Neural progenitor cell (in vitro differentiated cells): ENCODE measurements around the gene ABCC1. TPM values are rescaled to one million over a fixed set of nuclear protein-coding genes. Genes with fewer than 3 reads are reported as not detected.

Source experiments
- DNase-seq: peaks from one replicate; pipeline ENCODE4 v3.0.0-alpha.2; 2016; ENCODE audit warnings: low spot score
- H2AFZ ChIP-seq: fragments of 200-600 bp; sonication (generic); replicated peaks from 2 replicates; pipeline ENCODE4 v1.6.1; 2016; ENCODE audit warnings: antibody characterized with exemption
- H3F3A ChIP-seq: fragments of 200-600 bp; sonication (generic); 2 replicates; pipeline ENCODE4 v1.6.1; 2016; ENCODE audit warnings: antibody characterized with exemption, low read depth
- H3K27ac ChIP-seq: fragments of 200-600 bp; sonication (generic); 2 replicates; pipeline ENCODE4 v1.5.1; 2016; ENCODE audit warnings: mild to moderate bottlenecking
- H3K27me3 ChIP-seq: fragments of 200-600 bp; sonication (generic); 2 replicates; pipeline ENCODE4 v1.6.1; 2016; ENCODE audit warnings: mild to moderate bottlenecking, moderate library complexity
- H3K36me3 ChIP-seq: fragments of 200-600 bp; sonication (generic); 2 replicates; pipeline ENCODE4 v1.5.1; 2016
- H3K4me1 ChIP-seq: fragments of 200-600 bp; sonication (generic); 2 replicates; pipeline ENCODE4 v1.6.1; 2016; ENCODE audit warnings: mixed run types
- H3K4me2 ChIP-seq: fragments of 200-600 bp; sonication (generic); 2 replicates; pipeline ENCODE4 v1.6.1; 2016
- H3K4me3 ChIP-seq: fragments of 200-600 bp; sonication (generic); 2 replicates; pipeline ENCODE4 v1.5.1; 2016
- H3K79me2 ChIP-seq: fragments of 200-600 bp; sonication (generic); 2 replicates; pipeline ENCODE4 v1.6.1; 2016; ENCODE audit warnings: low read depth
- H3K9ac ChIP-seq: fragments of 200-600 bp; sonication (generic); 2 replicates; pipeline ENCODE4 v1.6.1; 2016
- H3K9me3 ChIP-seq: fragments of 200-600 bp; sonication (generic); 2 replicates; pipeline ENCODE4 v1.5.1; 2016; ENCODE audit warnings: low read depth
- H4K20me1 ChIP-seq: fragments of 200-600 bp; sonication (generic); 2 replicates; pipeline ENCODE4 v1.6.1; 2016; ENCODE audit warnings: low read depth
- H3K27ac Mint-ChIP-seq: 3 replicates; pipeline ENCODE4 v1.8.0; 2021; ENCODE audit warnings: mixed read lengths
- H3K27me3 Mint-ChIP-seq: 2 replicates; pipeline ENCODE4 v1.8.0; 2022; ENCODE audit warnings: low read depth, mild to moderate bottlenecking, inconsistent platforms, moderate library complexity, mixed read lengths; ENCODE audit not compliant: insufficient read depth
- H3K36me3 Mint-ChIP-seq: 3 replicates; pipeline ENCODE4 v1.8.0; 2021; ENCODE audit warnings: mixed read lengths
- H3K4me1 Mint-ChIP-seq: 3 replicates; pipeline ENCODE4 v1.8.0; 2021; ENCODE audit warnings: mixed read lengths
- H3K4me3 Mint-ChIP-seq: 3 replicates; pipeline ENCODE4 v1.8.0; 2021; ENCODE audit warnings: mild to moderate bottlenecking, moderate library complexity, mixed read lengths
- H3K9me3 Mint-ChIP-seq: 3 replicates; pipeline ENCODE4 v1.8.0; 2020; ENCODE audit warnings: mixed read lengths
- CTCF ChIP-seq: fragments of 200-600 bp; sonication (generic); IDR thresholded peaks from 2 replicates; pipeline ENCODE4 v1.5.1; 2017; ENCODE audit warnings: antibody characterized with exemption, mild to moderate bottlenecking
- EZH2 ChIP-seq: fragments of 200-600 bp; sonication (generic); IDR thresholded peaks from 2 replicates; pipeline ENCODE4 v1.6.1; 2017; ENCODE audit warnings: antibody characterized with exemption, mild to moderate bottlenecking, moderate library complexity
- EZH2phosphoT487 ChIP-seq: fragments of 200-600 bp; sonication (generic); IDR thresholded peaks from 2 replicates; pipeline ENCODE4 v1.6.1; 2017; ENCODE audit warnings: antibody characterized with exemption
- total RNA-seq: library from RNA; depleted of rRNA; stranded (reverse); fragments of >200 nt; gene quantifications from 2 replicates; pipeline ENCODE4 v1.2.3, GENCODE V29; 2015; ENCODE audit warnings: low replicate concordance

The ABCC1 gene
- total RNA-seq, 1 donor from 2014 or later: 17.5 TPM

DNA sequence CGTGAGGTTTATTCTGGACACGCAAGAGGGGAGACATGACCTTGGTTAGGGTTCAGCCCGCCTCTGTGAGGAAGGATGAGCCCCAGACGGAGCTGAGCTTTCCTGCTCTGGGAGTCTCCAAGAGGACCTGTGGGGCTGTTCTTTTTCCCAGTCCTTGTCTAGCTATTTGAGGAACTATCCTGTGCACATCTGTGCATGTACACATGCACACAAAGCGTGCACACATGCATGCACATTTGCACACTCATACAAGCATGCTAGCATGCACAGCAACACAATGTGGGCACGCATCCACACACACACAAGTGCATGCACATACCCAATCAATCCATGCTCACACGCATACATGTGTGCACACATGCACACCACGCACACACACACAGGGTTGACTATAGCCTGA lies 233.5 kb downstream of the ABCC1 start:
- TF ChIP-seq EZH2phosphoT487: no peak
- TF ChIP-seq EZH2: no peak
- no peak for TF ChIP-seq CTCF
- Histone ChIP-seq H4K20me1 (no peaks in the 10 kb centered on the region), H3K4me3 (no peak overlapping the region), H3K4me2 (no peak overlapping the region), H3K27me3 (no peaks in the 10 kb centered on the region), H3K9ac (no peak overlapping the region), H3K4me1 (no peaks in the 10 kb centered on the region), H3K9me3 (no peaks in the 10 kb centered on the region), H2AFZ (no peak overlapping the region), H3F3A (no peaks in the 10 kb centered on the region), H3K36me3 (no peaks in the 10 kb centered on the region), H3K27ac (no peak overlapping the region), H3K79me2 (no peaks in the 10 kb centered on the region)
- H3K9me3 Mint-ChIP-seq: no peaks in the 10 kb centered on the region
- no peak overlapping the region for H3K4me3 Mint-ChIP-seq
- H3K4me1 Mint-ChIP-seq: peaks cover 6% of the 10 kb centered on the region
- H3K36me3 Mint-ChIP-seq: no peaks in the 10 kb centered on the region
- no peak for DNase-seq
- peaks cover 11% of the 10 kb centered on the region for H3K27me3 Mint-ChIP-seq
- peak overlapping the region; percentile 62 for H3K27ac Mint-ChIP-seq

DNA sequence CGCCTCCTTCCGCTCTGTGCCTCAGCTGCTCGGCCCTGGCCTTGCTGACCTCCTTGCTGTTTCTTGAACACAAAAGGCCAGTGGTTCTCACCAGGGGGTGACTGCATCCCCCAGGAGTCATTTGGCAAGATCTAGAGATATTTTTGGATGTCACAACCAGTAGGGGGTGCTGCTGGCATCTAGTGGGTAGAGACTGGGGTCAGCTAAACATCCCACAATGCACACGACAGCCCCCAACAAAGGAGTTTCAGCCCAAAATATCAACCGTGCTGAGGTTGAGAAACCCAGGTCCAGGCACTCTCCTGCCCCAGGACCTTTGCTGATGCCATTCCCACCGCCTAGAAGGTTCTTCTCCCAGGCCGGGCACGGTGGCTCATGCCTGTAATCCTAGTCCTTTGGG lies 234.1 kb downstream of the ABCC1 start:
- no peak for TF ChIP-seq EZH2phosphoT487
- TF ChIP-seq CTCF: peak; percentile 49
- TF ChIP-seq EZH2: no peak
- Mint-ChIP-seq H3K27ac (peak overlapping the region; percentile 62), H3K4me3 (no peak overlapping the region), H3K27me3 (peaks cover 10% of the 10 kb centered on the region), H3K9me3 (no peaks in the 10 kb centered on the region), H3K4me1 (peaks cover 6% of the 10 kb centered on the region), H3K36me3 (no peaks in the 10 kb centered on the region)
- DNase-seq: peak; percentile 41
- Histone ChIP-seq H3K4me2 (no peak overlapping the region), H3K27me3 (no peaks in the 10 kb centered on the region), H3K36me3 (no peaks in the 10 kb centered on the region), H4K20me1 (no peaks in the 10 kb centered on the region), H3K9ac (no peak overlapping the region), H3K27ac (no peak overlapping the region), H3K4me1 (no peaks in the 10 kb centered on the region), H3K4me3 (no peak overlapping the region), H3K9me3 (no peaks in the 10 kb centered on the region), H3F3A (no peaks in the 10 kb centered on the region), H2AFZ (no peak overlapping the region), H3K79me2 (no peaks in the 10 kb centered on the region)

DNA sequence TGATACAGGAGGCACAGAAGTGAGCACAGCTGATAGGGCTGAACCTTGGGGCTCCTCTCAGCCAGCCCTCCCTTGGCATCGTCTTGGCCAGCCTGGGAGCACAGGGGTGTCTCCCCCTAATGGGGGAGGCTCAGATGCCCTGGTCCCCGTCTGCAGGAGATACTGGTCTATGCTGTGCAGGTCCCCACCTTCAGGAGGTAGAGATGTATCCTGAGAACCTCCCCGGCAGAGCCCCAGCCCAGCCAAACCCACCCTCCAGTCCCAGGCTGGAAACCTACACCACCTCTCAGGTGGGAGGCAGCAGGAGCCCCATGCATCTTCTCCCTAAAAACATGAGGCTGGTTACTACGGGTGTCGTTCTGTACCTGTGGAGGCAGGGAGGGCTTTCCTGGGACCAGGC lies 235.2 kb downstream of the ABCC1 start:
- Histone ChIP-seq H2AFZ (no peak overlapping the region), H3K4me3 (no peak overlapping the region), H4K20me1 (no peaks in the 10 kb centered on the region), H3K4me2 (no peak overlapping the region), H3F3A (no peaks in the 10 kb centered on the region), H3K4me1 (no peaks in the 10 kb centered on the region), H3K9me3 (no peaks in the 10 kb centered on the region), H3K36me3 (no peaks in the 10 kb centered on the region), H3K9ac (no peak overlapping the region), H3K79me2 (no peaks in the 10 kb centered on the region), H3K27ac (no peak overlapping the region), H3K27me3 (no peaks in the 10 kb centered on the region)
- no peak for DNase-seq
- no peak overlapping the region for H3K4me3 Mint-ChIP-seq
- no peak overlapping the region for H3K27ac Mint-ChIP-seq
- H3K4me1 Mint-ChIP-seq: peaks cover 6% of the 10 kb centered on the region
- no peaks in the 10 kb centered on the region for H3K9me3 Mint-ChIP-seq
- TF ChIP-seq EZH2: no peak
- TF ChIP-seq EZH2phosphoT487: no peak
- no peak for TF ChIP-seq CTCF
- peaks cover 11% of the 10 kb centered on the region for H3K27me3 Mint-ChIP-seq
- no peaks in the 10 kb centered on the region for H3K36me3 Mint-ChIP-seq

DNA sequence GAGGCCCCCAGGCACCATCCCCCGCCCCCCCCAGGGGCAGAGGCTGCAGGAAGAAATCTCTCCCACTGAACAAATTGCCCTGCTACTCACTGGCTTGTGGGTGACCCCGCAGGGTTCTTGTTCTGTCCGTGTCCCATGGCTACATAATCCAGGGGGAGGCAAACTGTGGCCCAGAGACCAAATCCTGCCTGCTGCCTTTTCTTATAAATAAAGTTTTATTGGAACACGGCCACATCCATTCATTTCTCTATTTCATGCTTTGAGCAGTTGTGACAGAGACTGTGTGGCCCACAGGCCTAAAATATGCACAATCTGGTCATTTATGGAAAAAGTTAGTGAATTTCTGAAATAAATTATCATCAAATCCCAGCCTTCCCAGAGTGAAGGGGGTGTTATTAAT lies 235.7 kb downstream of the ABCC1 start:
- Histone ChIP-seq H3K36me3 (no peaks in the 10 kb centered on the region), H3K27me3 (no peaks in the 10 kb centered on the region), H2AFZ (no peak overlapping the region), H3K9ac (no peak overlapping the region), H3K4me2 (no peak overlapping the region), H3K9me3 (no peaks in the 10 kb centered on the region), H4K20me1 (no peaks in the 10 kb centered on the region), H3K27ac (no peak overlapping the region), H3F3A (no peaks in the 10 kb centered on the region), H3K79me2 (no peaks in the 10 kb centered on the region), H3K4me1 (no peaks in the 10 kb centered on the region), H3K4me3 (no peak overlapping the region)
- H3K27ac Mint-ChIP-seq: no peak overlapping the region
- H3K9me3 Mint-ChIP-seq: no peaks in the 10 kb centered on the region
- DNase-seq: no peak
- no peak overlapping the region for H3K4me3 Mint-ChIP-seq
- H3K4me1 Mint-ChIP-seq: peaks cover 6% of the 10 kb centered on the region
- H3K27me3 Mint-ChIP-seq: peaks cover 11% of the 10 kb centered on the region
- TF ChIP-seq EZH2 (no peak), CTCF (no peak), EZH2phosphoT487 (no peak)
- no peaks in the 10 kb centered on the region for H3K36me3 Mint-ChIP-seq
